HL-60 (cell line): ENCODE data around the gene HMOX1.

Experiments
- DNase-seq, 2 experiments: peaks; one replicate each; pipeline ENCODE4 v3.0.0-alpha.2; 2010 to 2020; ENCODE audit warnings: low read depth in 1 of 2, low spot score in 1 of 2
- H3K27ac ChIP-seq: fragments of 250-450 bp; sonication (Bioruptor Pico); replicated peaks from 2 replicates; pipeline ENCODE4 v1.5.1; 2020; ENCODE audit warnings: mild to moderate bottlenecking, moderate library complexity
- H3K27me3 ChIP-seq: fragments of 250-450 bp; sonication (Bioruptor Pico); 2 replicates; pipeline ENCODE4 v1.5.1; 2021; ENCODE audit warnings: mild to moderate bottlenecking, moderate library complexity; ENCODE audit not compliant: insufficient read depth, poor library complexity, severe bottlenecking
- H3K4me3 ChIP-seq: replicated peaks from 2 replicates; pipeline ENCODE4 v1.5.1; 2011; ENCODE audit warnings: mild to moderate bottlenecking, control low read depth, low read length; ENCODE audit not compliant: insufficient read depth
- CTCF ChIP-seq: IDR thresholded peaks from one replicate; pipeline ENCODE4 v1.5.1; 2011; ENCODE audit warnings: low read length, control low read depth, inconsistent platforms; ENCODE audit not compliant: insufficient read depth
- GABPA ChIP-seq: IDR thresholded peaks from 2 replicates; pipeline ENCODE4 v1.6.1; 2012; ENCODE audit warnings: low read depth
- POLR2AphosphoS5 ChIP-seq: IDR thresholded peaks from 2 replicates; pipeline ENCODE4 v1.6.1; 2012; ENCODE audit warnings: low read depth
- REST ChIP-seq: IDR thresholded peaks from 2 replicates; pipeline ENCODE4 v1.6.1; 2012; ENCODE audit warnings: low read depth; ENCODE audit not compliant: insufficient replicate concordance
- SPI1 ChIP-seq: IDR thresholded peaks from 2 replicates; pipeline ENCODE4 v1.6.1; 2012; ENCODE audit warnings: low read depth, mild to moderate bottlenecking, borderline replicate concordance

The HMOX1 gene

GRCh38 chr22:35390933-35391332 lies 10.0 kb downstream of the HMOX1 start:
- TF ChIP-seq SPI1, result no peak
- TF ChIP-seq CTCF, result no peak
- no peak for TF ChIP-seq POLR2AphosphoS5
- TF ChIP-seq GABPA, result no peak
- TF ChIP-seq REST, result no peak
- DNase-seq, result no peak
- Histone ChIP-seq H3K27ac (no peak overlapping the region), H3K27me3 (no peaks in the 10 kb centered on the region), H3K4me3 (no peak overlapping the region)

GRCh38 chr22:35392357-35392756 lies 11.5 kb downstream of the HMOX1 start:
- TF ChIP-seq POLR2AphosphoS5 (no peak), GABPA (no peak), REST (no peak), CTCF (no peak), SPI1 (no peak)
- H3K4me3 ChIP-seq, result no peak overlapping the region
- no peaks in the 10 kb centered on the region for H3K27me3 ChIP-seq
- H3K27ac ChIP-seq, result no peak overlapping the region
- DNase-seq, result no peak

GRCh38 chr22:35393116-35394010 lies 12.5 kb downstream of the HMOX1 start:
- H3K27me3 ChIP-seq, result no peaks in the 10 kb centered on the region
- no peak overlapping the region for H3K27ac ChIP-seq
- TF ChIP-seq GABPA, result no peak
- TF ChIP-seq CTCF, result no peak
- TF ChIP-seq REST, result no peak
- no peak for TF ChIP-seq SPI1
- no peak overlapping the region for H3K4me3 ChIP-seq
- DNase-seq, result no peak
